SJSA1 (cell line): Measurements from ENCODE around the gene ZAR1. TPM values are rescaled to one million over a fixed set of nuclear protein-coding genes. Genes with fewer than 3 reads are reported as not detected.
A peak's percentile ranks its signal among the peaks of the same experiment; 100 is the strongest.

Experiments
- DNase-seq, 2 experiments: peaks; one replicate each; pipeline ENCODE4 v3.0.0-alpha.2; 2015 to 2020; ENCODE audit warnings: low spot score in 2 of 2, low read depth in 1 of 2
- H3K27ac ChIP-seq: fragments of 250-450 bp; sonication (Bioruptor Pico); 2 replicates; pipeline ENCODE4 v1.5.1; 2020; ENCODE audit warnings: mild to moderate bottlenecking, moderate library complexity
- H3K27me3 ChIP-seq: fragments of 250-450 bp; sonication (Bioruptor Pico); replicated peaks from 2 replicates; pipeline ENCODE4 v1.5.1; 2020; ENCODE audit warnings: mild to moderate bottlenecking, moderate library complexity
- H3K36me3 ChIP-seq: fragments of 250-450 bp; sonication (Bioruptor Pico); 2 replicates; pipeline ENCODE4 v1.5.1; 2020; ENCODE audit warnings: mild to moderate bottlenecking
- H3K4me1 ChIP-seq: fragments of 250-450 bp; sonication (Bioruptor Pico); replicated peaks from 2 replicates; pipeline ENCODE4 v1.6.1; 2021; ENCODE audit warnings: mild to moderate bottlenecking
- H3K4me3 ChIP-seq: fragments of 250-450 bp; sonication (Bioruptor Pico); 2 replicates; pipeline ENCODE4 v1.5.1; 2020; ENCODE audit warnings: mild to moderate bottlenecking
- H3K9me3 ChIP-seq: fragments of 250-450 bp; sonication (Bioruptor Pico); replicated peaks from 2 replicates; pipeline ENCODE4 v1.5.1; 2020; ENCODE audit warnings: mild to moderate bottlenecking
- total RNA-seq: library from RNA; depleted of rRNA; stranded (reverse); fragments of >200 nt; shearing (Covaris generic); gene quantifications from 2 replicates; pipeline ENCODE4 v1.2.3, GENCODE V29; 2014

The ZAR1 gene
- total RNA-seq, 1 experiment from 2014 or later = not detected

GRCh38 chr4:48475770-48476169 is 14.3 kb upstream of the ZAR1 start:
- H3K36me3 ChIP-seq = no peaks in the 10 kb centered on the region
- H3K4me1 ChIP-seq = no peaks in the 10 kb centered on the region
- DNase-seq = no peak
- no peaks in the 10 kb centered on the region for H3K27me3 ChIP-seq
- H3K4me3 ChIP-seq = no peak overlapping the region
- H3K27ac ChIP-seq = no peak overlapping the region
- no peaks in the 10 kb centered on the region for H3K9me3 ChIP-seq

DNA sequence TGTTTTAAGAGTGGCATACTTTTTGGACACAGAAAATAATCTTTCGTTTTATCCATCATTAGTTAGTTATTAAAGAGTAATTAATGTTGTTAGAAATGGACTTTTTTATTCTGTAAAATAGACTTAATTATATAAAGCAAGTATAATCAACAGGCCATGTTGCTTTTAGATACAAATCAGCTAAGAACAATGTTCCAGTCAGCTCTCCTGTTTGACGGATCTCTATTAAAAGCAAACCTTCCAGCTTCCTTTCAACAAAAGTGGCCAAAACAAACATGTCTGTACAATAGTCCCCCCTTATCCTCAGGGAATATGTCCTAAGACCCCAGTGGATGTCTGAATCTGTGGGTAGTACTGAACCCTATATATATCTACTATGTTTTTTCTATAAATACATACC is 11.8 kb upstream of the ZAR1 start:
- Histone ChIP-seq H3K27ac (no peak overlapping the region), H3K4me3 (no peak overlapping the region), H3K4me1 (no peaks in the 10 kb centered on the region), H3K36me3 (no peaks in the 10 kb centered on the region), H3K27me3 (peaks cover 8% of the 10 kb centered on the region; the same call in 1 of the 2 replicates), H3K9me3 (no peaks in the 10 kb centered on the region)
- DNase-seq = no peak

GRCh38 chr4:48481581-48481980 is 8.5 kb upstream of the ZAR1 start:
- Histone ChIP-seq H3K27me3 (peaks cover 8% of the 10 kb centered on the region; the same call in 1 of the 2 replicates), H3K4me3 (no peak overlapping the region), H3K9me3 (no peaks in the 10 kb centered on the region), H3K4me1 (0 out of 2 replicates have a peak, but pooled peaks cover 4% of the 10 kb centered on the region), H3K36me3 (no peaks in the 10 kb centered on the region), H3K27ac (no peak overlapping the region)
- no peak for DNase-seq

DNA sequence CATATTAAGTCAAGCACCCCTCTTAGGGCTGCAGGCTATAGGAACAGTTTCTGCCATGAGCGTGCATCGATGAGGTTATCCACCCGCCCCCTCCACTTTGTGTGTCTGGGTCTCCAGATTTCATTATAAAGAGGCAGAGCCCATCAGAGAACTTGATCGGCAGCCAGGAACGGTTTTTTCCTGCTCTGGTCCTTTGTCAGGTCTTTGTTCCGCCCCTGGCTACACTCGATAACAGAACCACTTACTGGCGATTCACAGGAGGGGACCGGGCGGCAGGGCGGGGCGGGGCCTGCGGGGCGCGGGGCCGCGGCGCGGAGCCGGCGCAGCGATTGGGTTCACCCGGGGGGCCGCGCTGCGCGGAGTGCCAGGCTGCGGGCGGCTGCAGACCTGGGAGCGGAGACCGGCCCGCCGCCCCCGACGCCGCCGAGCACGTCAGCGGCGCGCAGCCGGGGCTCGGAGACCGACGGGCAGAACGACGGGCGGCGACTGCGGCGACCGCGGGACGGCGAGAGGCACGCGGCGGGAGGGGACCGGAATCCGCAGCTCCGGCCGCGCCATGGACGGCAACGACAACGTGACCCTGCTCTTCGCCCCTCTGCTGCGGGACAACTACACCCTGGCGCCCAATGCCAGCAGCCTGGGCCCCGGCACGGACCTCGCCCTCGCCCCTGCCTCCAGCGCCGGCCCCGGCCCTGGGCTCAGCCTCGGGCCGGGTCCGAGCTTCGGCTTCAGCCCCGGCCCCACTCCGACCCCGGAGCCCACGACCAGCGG is 6.9 kb upstream of the ZAR1 start, which contains the start of gene SLC10A4:
TSS of gene SLC10A4 (plus strand) at position 338 of the 771 bp plus-strand sequence. CDS start at position 557, 219 bp downstream.
- Histone ChIP-seq H3K36me3 (no peaks in the 10 kb centered on the region), H3K27me3 (peaks cover 8% of the 10 kb centered on the region; the same call in 1 of the 2 replicates), H3K27ac (no peak within 1 kb of the TSS), H3K9me3 (no peaks in the 10 kb centered on the region), H3K4me3 (peak within 1 kb of the TSS; percentile 40), H3K4me1 (0 out of 2 replicates have a peak, but pooled peaks cover 4% of the 10 kb centered on the region)
- no peak for DNase-seq

DNA sequence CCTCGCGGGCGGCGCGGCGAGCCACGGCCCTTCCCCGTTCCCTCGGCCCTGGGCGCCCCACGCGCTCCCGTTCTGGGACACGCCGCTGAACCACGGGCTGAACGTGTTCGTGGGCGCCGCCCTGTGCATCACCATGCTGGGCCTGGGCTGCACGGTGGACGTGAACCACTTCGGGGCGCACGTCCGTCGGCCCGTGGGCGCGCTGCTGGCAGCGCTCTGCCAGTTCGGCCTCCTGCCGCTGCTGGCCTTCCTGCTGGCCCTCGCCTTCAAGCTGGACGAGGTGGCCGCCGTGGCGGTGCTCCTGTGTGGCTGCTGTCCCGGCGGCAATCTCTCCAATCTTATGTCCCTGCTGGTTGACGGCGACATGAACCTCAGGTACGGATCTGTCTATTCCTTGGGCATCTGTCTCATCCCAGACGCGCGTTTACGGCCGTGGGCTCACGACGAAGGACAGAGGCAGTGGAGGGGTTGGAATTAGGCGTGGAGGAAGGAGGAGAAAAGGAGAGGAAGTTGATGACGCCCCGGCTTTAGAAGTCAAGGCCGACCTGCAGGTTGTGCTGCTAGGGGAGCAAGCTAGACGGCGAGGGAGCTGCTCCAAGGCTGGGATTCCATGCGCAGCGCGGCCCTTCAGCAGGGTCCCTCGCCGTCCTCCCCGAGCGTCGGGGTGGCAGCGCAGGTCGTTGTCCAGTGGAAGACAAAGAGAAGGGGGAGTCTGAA is 6.1 kb upstream of the ZAR1 start:
- no peak for DNase-seq
- Histone ChIP-seq H3K27me3 (peaks cover 8% of the 10 kb centered on the region; the same call in 1 of the 2 replicates), H3K36me3 (no peaks in the 10 kb centered on the region), H3K27ac (no peak overlapping the region), H3K9me3 (no peaks in the 10 kb centered on the region), H3K4me1 (0 out of 2 replicates have a peak, but pooled peaks cover 4% of the 10 kb centered on the region), H3K4me3 (peak overlapping the region; percentile 40)

- peaks cover 8% of the 10 kb centered on the region; the same call in 1 of the 2 replicates for H3K27me3 ChIP-seq
- no peaks in the 10 kb centered on the region for H3K36me3 ChIP-seq
- 0 out of 2 replicates have a peak, but pooled peaks cover 4% of the 10 kb centered on the region for H3K4me1 ChIP-seq
- H3K4me3 ChIP-seq = no peak overlapping the region
- DNase-seq = no peak
- H3K9me3 ChIP-seq = no peaks in the 10 kb centered on the region
- no peak overlapping the region for H3K27ac ChIP-seq
Measured at GRCh38 chr4:48484494-48485168, 5.4 kb upstream of the ZAR1 start.

DNA sequence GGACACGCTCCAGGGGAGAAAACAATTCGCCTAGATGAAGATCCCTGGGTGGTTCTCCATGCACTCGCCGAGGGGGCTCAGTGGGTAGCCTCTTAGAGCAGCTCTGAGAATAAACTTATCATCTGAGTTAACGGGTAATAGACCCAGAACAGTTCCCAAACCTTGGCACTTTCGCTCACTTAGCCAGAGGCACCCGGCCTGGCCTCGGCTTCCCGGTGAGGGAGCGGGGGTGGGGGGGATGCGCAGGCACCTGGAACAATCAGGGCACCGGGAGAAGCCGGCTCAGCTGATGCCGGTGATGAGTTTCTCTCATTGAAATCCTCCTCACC is 405 bp upstream of the ZAR1 start:
- no peaks in the 10 kb centered on the region for H3K9me3 ChIP-seq
- no peaks in the 10 kb centered on the region for H3K36me3 ChIP-seq
- H3K27ac ChIP-seq = no peak overlapping the region
- H3K27me3 ChIP-seq = no peaks in the 10 kb centered on the region
- no peak for DNase-seq
- H3K4me1 ChIP-seq = no peaks in the 10 kb centered on the region
- no peak overlapping the region for H3K4me3 ChIP-seq

DNA sequence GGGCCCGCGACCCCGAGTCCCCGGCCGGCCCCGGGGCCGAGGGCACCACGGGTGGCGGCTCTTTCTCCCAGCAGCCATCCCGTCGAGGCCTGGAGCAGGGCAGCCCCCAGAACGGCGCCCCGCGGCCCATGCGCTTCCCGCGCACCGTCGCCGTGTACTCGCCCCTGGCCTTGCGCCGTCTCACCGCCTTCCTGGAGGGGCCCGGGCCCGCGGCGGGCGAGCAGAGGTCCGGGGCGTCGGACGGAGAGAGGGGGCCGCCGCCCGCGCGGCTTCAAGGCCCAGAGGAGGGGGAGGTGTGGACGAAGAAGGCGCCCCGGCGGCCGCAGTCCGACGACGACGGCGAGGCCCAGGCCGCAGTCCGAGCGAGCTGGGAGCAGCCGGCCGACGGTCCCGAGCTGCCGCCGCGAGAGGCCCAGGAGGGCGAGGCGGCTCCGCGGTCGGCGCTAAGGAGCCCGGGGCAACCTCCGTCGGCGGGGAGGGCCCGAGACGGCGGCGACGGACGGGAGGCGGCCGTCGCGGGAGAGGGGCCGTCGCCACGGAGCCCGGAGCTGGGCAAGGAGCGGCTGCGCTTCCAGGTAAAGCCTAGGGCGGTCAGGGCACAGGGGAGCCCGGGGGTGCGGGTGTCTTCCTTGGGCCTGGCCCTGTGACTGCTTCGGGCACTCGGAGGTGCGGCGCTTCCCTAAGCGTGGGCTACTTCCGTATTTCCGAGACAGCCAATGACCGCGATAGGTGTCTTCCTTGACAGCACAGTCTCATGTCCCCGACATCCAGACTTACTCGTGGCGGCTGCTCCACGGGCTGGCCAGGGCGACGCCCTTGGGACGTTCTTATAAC is 845 bp downstream of the ZAR1 start:
- Histone ChIP-seq H3K27ac (no peak overlapping the region), H3K4me3 (no peak overlapping the region), H3K36me3 (no peaks in the 10 kb centered on the region), H3K4me1 (no peaks in the 10 kb centered on the region), H3K9me3 (no peaks in the 10 kb centered on the region), H3K27me3 (no peaks in the 10 kb centered on the region)
- DNase-seq = no peak

- Histone ChIP-seq H3K4me3 (no peak overlapping the region), H3K36me3 (no peaks in the 10 kb centered on the region), H3K4me1 (no peaks in the 10 kb centered on the region), H3K27me3 (no peaks in the 10 kb centered on the region), H3K9me3 (no peaks in the 10 kb centered on the region), H3K27ac (no peak overlapping the region)
- no peak for DNase-seq
Measured at GRCh38 chr4:48491514-48492176, 1.6 kb downstream of the ZAR1 start.

GRCh38 chr4:48493452-48494100 is 3.5 kb downstream of the ZAR1 start:
- Histone ChIP-seq H3K27me3 (no peaks in the 10 kb centered on the region), H3K4me1 (no peaks in the 10 kb centered on the region), H3K9me3 (no peaks in the 10 kb centered on the region), H3K36me3 (no peaks in the 10 kb centered on the region), H3K27ac (no peak overlapping the region), H3K4me3 (no peak overlapping the region)
- no peak for DNase-seq

DNA sequence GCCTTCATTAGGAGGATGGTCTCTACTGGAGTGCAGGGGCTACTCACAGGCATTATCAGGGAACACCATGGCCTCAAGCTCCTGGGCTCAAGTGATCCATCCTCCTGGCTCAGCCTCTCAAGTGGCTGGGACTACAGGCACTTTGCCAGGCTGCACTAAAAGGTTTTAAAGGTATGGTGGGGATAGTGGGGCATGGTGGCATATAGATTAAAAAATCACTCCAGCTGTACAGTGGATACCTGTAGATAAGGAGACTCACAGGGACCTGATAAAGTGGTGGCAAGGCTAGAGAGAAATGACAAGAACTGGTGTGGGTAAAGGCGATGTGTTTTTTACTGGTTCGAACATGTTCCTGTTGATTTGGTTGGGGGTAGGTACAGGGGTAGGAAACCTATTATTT is 5.9 kb downstream of the ZAR1 start:
- H3K9me3 ChIP-seq = no peaks in the 10 kb centered on the region
- no peaks in the 10 kb centered on the region for H3K27me3 ChIP-seq
- H3K4me1 ChIP-seq = no peaks in the 10 kb centered on the region
- no peak overlapping the region for H3K27ac ChIP-seq
- H3K36me3 ChIP-seq = peaks cover 5% of the 10 kb centered on the region; the same call in 1 of the 2 replicates
- no peak overlapping the region for H3K4me3 ChIP-seq
- DNase-seq = no peak

- H3K27me3 ChIP-seq = no peaks in the 10 kb centered on the region
- no peak for DNase-seq
- H3K4me3 ChIP-seq = no peak overlapping the region
- H3K36me3 ChIP-seq = peaks cover 5% of the 10 kb centered on the region; the same call in 1 of the 2 replicates
- H3K9me3 ChIP-seq = no peaks in the 10 kb centered on the region
- no peaks in the 10 kb centered on the region for H3K4me1 ChIP-seq
- H3K27ac ChIP-seq = no peak overlapping the region
Measured at GRCh38 chr4:48498895-48499294, 8.8 kb downstream of the ZAR1 start.
